ENCODE measurements around the gene MT1M. TPM values are rescaled to one million over a fixed set of nuclear protein-coding genes. Genes with fewer than 3 reads are reported as not detected.

The MT1M gene
- polyA plus RNA-seq, 1 donor (not counting 4 experiments of a cell fraction or from before 2014, with no cell fraction given): 0.20 TPM

DNA sequence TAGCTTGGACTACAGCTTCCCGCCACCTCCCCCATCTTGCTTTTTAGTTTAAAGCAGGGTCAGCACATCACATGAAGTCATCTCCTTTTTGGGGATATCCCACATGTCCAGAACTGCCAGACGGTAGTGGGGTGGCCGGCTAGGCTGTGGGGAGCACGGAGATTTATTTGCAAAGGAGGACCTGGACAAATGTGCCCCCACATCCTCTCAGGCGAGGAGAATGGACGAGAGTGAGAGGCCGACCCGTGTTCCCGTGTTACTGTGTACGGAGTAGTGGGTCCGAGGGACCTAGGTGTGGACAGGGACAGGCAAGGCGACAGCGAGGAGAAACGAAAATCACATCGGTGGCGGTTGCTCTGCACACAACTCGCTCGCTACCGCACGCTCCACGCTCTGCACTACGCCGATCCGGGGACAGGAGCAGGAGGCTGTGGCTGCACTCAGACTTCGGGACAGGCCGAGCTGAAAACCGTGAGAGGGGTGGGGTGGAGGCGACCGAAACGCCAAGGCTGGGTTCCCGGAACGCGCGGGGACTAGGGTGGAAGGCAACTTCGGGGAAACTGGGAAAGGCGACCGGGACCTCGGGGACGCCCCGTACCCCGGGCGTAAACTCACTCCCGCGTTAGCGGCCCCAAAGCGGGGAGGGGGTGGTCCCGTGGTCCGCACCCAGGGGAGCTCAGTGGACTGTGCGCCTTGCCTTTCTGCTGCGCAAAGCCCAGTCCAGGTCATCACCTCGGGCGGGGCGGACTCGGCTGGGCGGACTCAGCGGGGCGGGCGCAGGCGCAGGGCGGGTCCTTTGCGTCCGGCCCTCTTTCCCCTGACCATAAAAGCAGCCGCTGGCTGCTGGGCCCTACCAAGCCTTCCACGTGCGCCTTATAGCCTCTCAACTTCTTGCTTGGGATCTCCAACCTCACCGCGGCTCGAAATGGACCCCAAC, 5.6 kb downstream of the MT1M start, which contains the start of gene MT1A:
Gene MT1A (plus strand): TSS at position 853 of the 937 bp plus-strand sequence. CDS start 73 bp downstream, at position 926.
- Histone ChIP-seq H3K4me2 (ENCODE audit: control insufficient read depth, extremely low read depth, insufficient read depth, low read depth, low read length) (peak within 1 kb of the TSS; percentile 41), H3K9ac (ENCODE audit: control insufficient read depth, extremely low read depth, insufficient read depth, low read length) (no peak within 1 kb of the TSS), H2AFZ (ENCODE audit: control insufficient read depth, low read length) (no peak within 1 kb of the TSS), H3K4me3 (ENCODE audit: control insufficient read depth in 2 of 3, extremely low read depth in 1 of 3, insufficient read depth in 2 of 3, low read depth in 1 of 3, low read length in 3 of 3) (peak within 1 kb of the TSS in 2 of 3 experiments; percentile 18 to 27), H3K4me1 (ENCODE audit: control insufficient read depth, extremely low read depth, insufficient read depth, low read length) (peaks cover 4% of the 10 kb centered on the region), H3K27me3 (ENCODE audit: control insufficient read depth, extremely low read depth, insufficient read depth, low read length) (peaks cover 47% of the 10 kb centered on the region), H3K9me1 (ENCODE audit: control insufficient read depth, extremely low read depth, insufficient read depth, low read length) (no peaks in the 10 kb centered on the region), H4K20me1 (ENCODE audit: control insufficient read depth, extremely low read depth, insufficient read depth, low read length) (no peaks in the 10 kb centered on the region), H3K36me3 (ENCODE audit: control insufficient read depth in 2 of 2, extremely low read depth in 1 of 2, insufficient read depth in 2 of 2, low read length in 2 of 2) (no peaks in the 10 kb centered on the region), H3K9me3 (ENCODE audit: control insufficient read depth, low read depth, low read length) (no peaks in the 10 kb centered on the region), H3K79me2 (ENCODE audit: control insufficient read depth, insufficient read depth, low read length) (no peaks in the 10 kb centered on the region), H3K27ac (ENCODE audit: control insufficient read depth, insufficient read depth, low read length) (no peak within 1 kb of the TSS)
- no peak for TF ChIP-seq EZH2 (IDR thresholded peaks at IDR 0.05; ENCODE audit: low read length)
- no peak for DNase-seq (ENCODE audit: low read depth, low spot score)
- dilution Hi-C loops (cut with MboI; ENCODE audit: extremely low pct_ligation_motif_present, low sequenced_read_pairs): no loop called here
- no peak for FAIRE-seq

DNA sequence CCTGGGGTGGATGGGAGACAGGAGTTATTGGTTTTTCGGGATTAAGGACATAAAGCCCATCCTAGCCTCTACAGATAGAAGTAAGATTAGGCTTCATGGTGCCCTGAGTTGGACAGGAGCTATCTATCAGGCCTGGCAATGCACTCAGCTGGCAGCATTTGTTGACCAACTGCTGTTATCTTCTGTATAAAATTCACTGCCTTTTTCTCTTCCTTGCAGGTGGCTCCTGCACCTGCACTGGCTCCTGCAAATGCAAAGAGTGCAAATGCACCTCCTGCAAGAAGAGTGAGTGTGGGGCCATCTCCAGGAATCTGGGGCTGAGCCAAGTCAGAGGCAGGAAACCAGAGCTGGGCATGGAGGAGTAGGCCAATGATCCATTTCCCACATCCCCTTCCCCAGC, 6.6 kb downstream of the MT1M start:
- FAIRE-seq (no peak), DNase-seq (ENCODE audit: low read depth, low spot score) (no peak)
- no peaks in the 10 kb centered on the region for H3K36me3 ChIP-seq (ENCODE audit: control insufficient read depth in 2 of 2, extremely low read depth in 1 of 2, insufficient read depth in 2 of 2, low read length in 2 of 2)
- no peak overlapping the region for H2AFZ ChIP-seq (ENCODE audit: control insufficient read depth, low read length)
- no peak overlapping the region for H3K9ac ChIP-seq (ENCODE audit: control insufficient read depth, extremely low read depth, insufficient read depth, low read length)
- no peaks in the 10 kb centered on the region for H3K9me1 ChIP-seq (ENCODE audit: control insufficient read depth, extremely low read depth, insufficient read depth, low read length)
- no peak overlapping the region for H3K4me2 ChIP-seq (ENCODE audit: control insufficient read depth, extremely low read depth, insufficient read depth, low read depth, low read length)
- no peaks in the 10 kb centered on the region for H4K20me1 ChIP-seq (ENCODE audit: control insufficient read depth, extremely low read depth, insufficient read depth, low read length)
- H3K4me3 ChIP-seq (ENCODE audit: control insufficient read depth in 2 of 3, extremely low read depth in 1 of 3, insufficient read depth in 2 of 3, low read depth in 1 of 3, low read length in 3 of 3): no peak overlapping the region
- no peak for TF ChIP-seq EZH2 (IDR thresholded peaks at IDR 0.05; ENCODE audit: low read length)
- no peak for TF ChIP-seq CTCF (optimal IDR thresholded peaks at IDR 0.05 in 1 of 3, IDR thresholded peaks at IDR 0.05 in 1 of 3, conservative IDR thresholded peaks at IDR 0.05 in 1 of 3; ENCODE audit: extremely low read depth in 1 of 3, insufficient read depth in 2 of 3, low read length in 3 of 3)
- dilution Hi-C loops (cut with MboI; ENCODE audit: extremely low pct_ligation_motif_present, low sequenced_read_pairs): no loop called here
- H3K79me2 ChIP-seq (ENCODE audit: control insufficient read depth, insufficient read depth, low read length): no peaks in the 10 kb centered on the region
- H3K27me3 ChIP-seq (ENCODE audit: control insufficient read depth, extremely low read depth, insufficient read depth, low read length): peaks cover 42% of the 10 kb centered on the region
- H3K27ac ChIP-seq (ENCODE audit: control insufficient read depth, insufficient read depth, low read length): no peak overlapping the region
- peaks cover 4% of the 10 kb centered on the region for H3K4me1 ChIP-seq (ENCODE audit: control insufficient read depth, extremely low read depth, insufficient read depth, low read length)
- no peaks in the 10 kb centered on the region for H3K9me3 ChIP-seq (ENCODE audit: control insufficient read depth, low read depth, low read length)
